ENCODE measurements around the gene RASD2. TPM values are rescaled to one million over a fixed set of nuclear protein-coding genes. Genes with fewer than 3 reads are reported as not detected.
"Not testable (repeated sequence)": the region's sequence is repeated elsewhere in the genome, so short reads cannot be mapped to it uniquely, and the experiment has no call there.

The RASD2 gene, protein sequence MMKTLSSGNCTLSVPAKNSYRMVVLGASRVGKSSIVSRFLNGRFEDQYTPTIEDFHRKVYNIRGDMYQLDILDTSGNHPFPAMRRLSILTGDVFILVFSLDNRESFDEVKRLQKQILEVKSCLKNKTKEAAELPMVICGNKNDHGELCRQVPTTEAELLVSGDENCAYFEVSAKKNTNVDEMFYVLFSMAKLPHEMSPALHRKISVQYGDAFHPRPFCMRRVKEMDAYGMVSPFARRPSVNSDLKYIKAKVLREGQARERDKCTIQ
- polyA plus RNA-seq (2012; ENCODE audit: low read depth, missing spikeins), result 0.03 TPM

DNA sequence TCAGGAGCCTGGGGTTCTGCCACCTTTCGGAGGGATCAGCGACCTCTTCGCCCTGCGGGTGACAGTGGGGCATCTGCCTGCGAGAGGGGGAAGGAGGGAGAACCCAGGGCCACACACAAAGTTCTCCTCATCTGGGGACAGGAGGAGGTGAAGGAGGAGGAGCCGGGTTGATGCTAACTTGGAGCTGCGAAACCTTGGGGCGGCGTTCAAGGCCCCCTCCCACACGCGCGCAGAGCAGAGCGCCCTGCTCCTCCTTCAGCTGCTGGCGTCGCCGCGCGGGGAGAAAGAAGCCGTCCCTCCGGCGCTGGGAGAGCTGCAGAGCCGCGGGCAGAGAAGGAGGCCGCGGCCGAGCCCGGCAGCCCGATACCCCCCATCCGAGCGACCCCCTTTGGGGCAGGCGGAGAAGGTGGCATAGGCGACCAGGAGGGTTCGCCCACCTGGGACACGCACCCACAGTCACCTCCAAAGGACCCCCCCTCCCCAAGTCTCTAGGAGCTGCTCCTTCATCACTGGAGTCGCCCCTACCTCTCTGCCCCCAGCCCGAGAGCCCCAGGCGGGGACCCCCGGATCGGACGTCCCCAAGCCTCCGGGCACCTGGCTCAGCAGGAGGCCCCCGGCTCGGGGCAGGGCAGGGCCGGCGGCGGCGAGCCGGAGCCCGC lies at the start of gene RASD2:
TSS of gene RASD2 (plus strand) at position 237 of the 659 bp plus-strand sequence. CDS start 5,979 bp downstream, outside the sequence.
- peak; percentile 45 for DNase-seq (ENCODE audit: insufficient read length, low spot score)
- TF ChIP-seq TAF1 (IDR thresholded peaks at IDR 0.05; ENCODE audit: low read depth, low read length) (no peak), PAX5 (IDR thresholded peaks at IDR 0.05; ENCODE audit: insufficient read depth, low read length, severe bottlenecking) (no peak), SPI1 (IDR thresholded peaks at IDR 0.05; ENCODE audit: low read depth, low read length) (no peak)
- no peak for FAIRE-seq

DNA sequence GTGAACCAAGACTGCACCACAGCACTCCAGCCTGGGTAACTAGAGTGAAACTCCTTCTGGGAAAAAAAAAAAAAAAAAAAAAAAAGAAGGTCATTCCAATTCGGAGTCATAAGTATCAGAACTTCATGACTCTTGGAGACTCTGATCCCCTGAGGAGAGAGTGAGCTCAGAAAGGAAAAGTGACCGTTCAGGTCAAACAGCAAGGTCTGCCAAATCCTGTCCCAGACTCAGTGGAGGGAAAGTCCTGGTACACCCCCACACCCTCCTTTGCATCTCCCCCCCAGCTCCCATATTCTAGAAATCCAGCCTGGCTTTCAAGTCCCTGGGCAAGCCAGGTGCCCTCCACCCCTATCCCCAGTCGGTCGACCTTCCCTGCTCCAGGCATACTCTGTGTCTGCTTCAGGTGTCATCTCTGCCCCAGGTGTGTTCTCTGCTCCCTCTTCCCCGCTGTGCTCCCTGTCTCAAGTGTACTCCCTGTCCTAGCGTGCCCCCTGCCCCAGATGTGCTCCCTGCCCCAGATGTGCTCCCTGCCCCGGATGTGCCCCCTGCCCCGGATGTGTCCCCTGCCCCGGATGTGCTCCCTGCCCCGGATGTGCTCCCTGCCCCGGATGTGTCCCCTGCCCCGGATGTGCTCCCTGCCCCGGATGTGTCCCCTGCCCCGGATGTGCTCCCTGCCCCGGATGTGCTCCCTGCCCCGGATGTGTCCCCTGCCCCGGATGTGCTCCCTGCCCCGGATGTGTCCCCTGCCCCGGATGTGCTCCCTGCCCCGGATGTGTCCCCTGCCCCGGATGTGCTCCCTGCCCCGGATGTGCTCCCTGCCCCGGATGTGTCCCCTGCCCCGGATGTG lies 49.3 kb upstream of the RASD2 start:
- DNase-seq (ENCODE audit: insufficient read length, low spot score), result not testable (repeated sequence)

DNA sequence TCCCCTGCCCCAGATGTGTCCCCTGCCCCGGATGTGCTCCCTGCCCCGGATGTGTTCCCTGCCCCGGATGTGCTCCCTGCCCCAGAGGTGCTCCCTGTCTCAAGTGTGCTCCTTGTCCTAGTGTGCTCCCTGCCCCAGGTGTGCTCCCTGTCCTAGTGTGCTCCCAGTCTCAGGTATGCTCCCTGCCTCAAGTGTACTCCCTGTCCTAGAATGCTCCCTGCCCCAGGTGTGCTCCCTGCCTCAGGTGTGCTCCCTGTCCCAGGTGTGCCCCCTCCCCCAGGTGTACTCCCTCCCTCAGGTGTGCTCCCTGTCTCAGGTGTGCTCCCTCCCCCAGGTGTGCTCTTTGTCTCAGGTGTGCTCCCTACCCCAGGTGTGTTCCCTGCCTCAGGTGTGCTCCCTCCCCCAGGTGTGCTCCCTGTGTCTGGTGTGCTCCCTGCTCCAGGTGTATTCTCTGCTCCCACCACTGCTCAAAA lies 48.7 kb upstream of the RASD2 start:
- DNase-seq (ENCODE audit: insufficient read length, low spot score), result no peak
- FAIRE-seq, result no peak
- TF ChIP-seq POLR2AphosphoS5 (IDR thresholded peaks at IDR 0.05; ENCODE audit: low read depth, low read length) (no peak), TAF1 (IDR thresholded peaks at IDR 0.05; ENCODE audit: low read depth, low read length) (no peak), POLR2A (IDR thresholded peaks at IDR 0.05; ENCODE audit: low read depth, low read length) (no peak), PAX5 (IDR thresholded peaks at IDR 0.05; ENCODE audit: insufficient read depth, low read length, severe bottlenecking) (no peak), POU2F2 (IDR thresholded peaks at IDR 0.05; ENCODE audit: low read depth, low read length) (no peak), SPI1 (IDR thresholded peaks at IDR 0.05; ENCODE audit: low read depth, low read length) (no peak)

More for the DNA sequence above, 49.3 kb upstream of the RASD2 start:
- FAIRE-seq, result not testable (repeated sequence)

DNA sequence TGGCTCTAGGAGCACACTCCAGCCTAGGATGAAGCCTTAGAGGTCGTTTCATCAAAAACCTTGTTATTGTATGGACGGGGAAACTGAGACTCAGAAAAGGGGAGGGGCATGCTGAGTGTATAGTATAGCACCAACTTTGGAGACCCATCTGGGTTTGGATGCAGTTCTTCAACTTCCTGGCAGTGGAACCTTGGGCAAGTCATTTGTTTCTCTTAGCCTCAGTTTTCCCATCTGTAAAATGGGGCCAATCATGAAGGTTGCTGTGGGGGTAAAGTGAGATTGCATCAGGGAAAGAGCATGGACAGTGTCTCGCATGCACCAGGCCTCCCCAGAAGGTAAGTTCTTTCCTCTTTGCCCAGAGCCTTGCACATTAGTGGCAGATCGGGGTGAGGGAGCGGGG lies 47.6 kb upstream of the RASD2 start:
- FAIRE-seq (no peak), DNase-seq (ENCODE audit: insufficient read length, low spot score) (no peak)
- TF ChIP-seq POLR2AphosphoS5 (IDR thresholded peaks at IDR 0.05; ENCODE audit: low read depth, low read length), result no peak

DNA sequence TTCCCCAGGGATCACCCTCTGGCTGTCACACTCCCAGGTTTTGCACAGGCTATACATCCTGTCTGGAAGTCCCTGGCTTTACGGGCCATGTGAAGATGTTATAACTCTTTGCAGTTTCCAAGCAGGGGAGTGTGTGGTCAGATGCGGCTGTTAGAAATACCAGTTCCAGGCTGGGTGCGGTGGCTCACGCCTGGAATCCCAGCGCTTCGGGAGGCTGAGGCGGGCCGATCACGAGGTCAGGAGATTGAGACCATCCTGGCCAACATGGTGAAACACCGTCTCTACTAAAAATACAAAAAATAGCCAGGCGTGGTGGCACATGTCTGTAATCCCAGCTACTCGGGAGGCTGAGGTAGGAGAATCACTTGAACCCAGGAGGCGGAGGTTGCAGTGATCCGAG lies 44.9 kb upstream of the RASD2 start:
- FAIRE-seq; DNase-seq (ENCODE audit: insufficient read length, low spot score): not testable (repeated sequence)

DNA sequence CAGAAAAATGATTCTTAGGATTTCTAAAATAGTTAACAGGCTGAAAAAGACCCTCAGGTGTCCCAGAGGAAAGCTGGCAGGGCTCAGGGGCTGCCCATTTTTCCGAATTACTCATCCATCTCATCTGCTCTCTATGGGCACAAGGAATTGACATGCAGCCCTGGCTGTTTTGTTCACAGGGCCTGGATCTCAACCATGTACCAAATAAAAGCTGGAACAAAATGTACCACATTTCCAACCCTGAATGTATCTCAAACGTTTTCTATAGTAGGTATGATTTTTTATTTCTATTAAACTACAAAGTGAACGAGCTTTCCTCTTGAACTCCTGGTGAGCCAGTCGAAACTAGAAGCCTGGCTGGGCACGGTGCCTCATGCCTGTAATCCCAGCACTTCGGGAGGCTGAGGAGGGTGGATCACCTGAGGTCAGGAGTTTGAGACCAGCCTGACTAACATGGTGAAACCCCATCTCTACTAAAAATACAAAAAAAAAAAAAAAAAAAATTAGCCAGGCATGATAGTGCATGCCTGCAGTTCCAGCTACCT lies 43.8 kb upstream of the RASD2 start:
- DNase-seq (ENCODE audit: insufficient read length, low spot score), result no peak
- TF ChIP-seq SPI1 (IDR thresholded peaks at IDR 0.05; ENCODE audit: low read depth, low read length) (no peak), POLR2A (IDR thresholded peaks at IDR 0.05; ENCODE audit: low read depth, low read length) (no peak), POU2F2 (IDR thresholded peaks at IDR 0.05; ENCODE audit: low read depth, low read length) (no peak), POLR2AphosphoS5 (IDR thresholded peaks at IDR 0.05; ENCODE audit: low read depth, low read length) (no peak), PAX5 (IDR thresholded peaks at IDR 0.05; ENCODE audit: insufficient read depth, low read length, severe bottlenecking) (no peak), TAF1 (IDR thresholded peaks at IDR 0.05; ENCODE audit: low read depth, low read length) (no peak)
- no peak for FAIRE-seq

DNA sequence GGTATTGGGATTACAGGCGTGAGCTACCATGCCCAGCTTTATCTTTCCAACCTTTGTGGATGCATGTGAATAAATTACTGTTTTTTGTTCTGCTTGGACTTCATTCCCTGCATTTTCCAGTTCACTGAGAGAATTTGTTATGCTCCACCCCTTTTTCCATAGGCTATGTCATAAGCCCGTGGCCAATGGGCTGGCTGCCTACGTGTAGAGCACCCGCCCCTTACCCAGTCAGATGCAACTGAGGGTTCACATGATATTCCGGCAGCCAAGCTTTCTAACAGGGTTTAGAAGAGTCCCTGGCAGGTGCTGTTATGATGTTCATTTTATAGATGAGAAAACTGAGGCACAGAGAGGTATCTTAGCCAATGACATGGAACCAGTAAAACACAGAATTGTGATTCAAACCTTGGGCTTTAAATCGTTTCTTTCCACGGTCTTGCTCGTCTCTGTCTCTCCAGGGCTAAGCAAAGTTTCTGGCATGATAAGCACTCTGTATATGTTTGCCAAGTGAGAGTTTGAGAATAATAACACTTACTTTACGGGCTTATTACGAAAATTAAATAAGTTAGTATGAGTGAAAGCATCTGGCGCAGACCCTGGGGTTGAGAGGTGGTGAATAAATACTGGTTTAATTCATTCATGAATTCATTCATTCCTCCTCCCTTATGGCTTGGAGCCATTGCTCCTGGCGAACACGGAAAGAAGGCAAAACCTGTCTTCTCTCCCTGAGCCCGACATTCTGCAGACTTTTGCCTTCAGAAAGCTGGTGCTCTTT lies 42.4 kb upstream of the RASD2 start:
- no peak for DNase-seq (ENCODE audit: insufficient read length, low spot score)
- FAIRE-seq, result no peak
- TF ChIP-seq POU2F2 (IDR thresholded peaks at IDR 0.05; ENCODE audit: low read depth, low read length), result no peak
- no peak for TF ChIP-seq TAF1 (IDR thresholded peaks at IDR 0.05; ENCODE audit: low read depth, low read length)
- TF ChIP-seq SPI1 (IDR thresholded peaks at IDR 0.05; ENCODE audit: low read depth, low read length), result no peak
- TF ChIP-seq POLR2A (IDR thresholded peaks at IDR 0.05; ENCODE audit: low read depth, low read length), result no peak
- TF ChIP-seq PAX5 (IDR thresholded peaks at IDR 0.05; ENCODE audit: insufficient read depth, low read length, severe bottlenecking), result no peak
- TF ChIP-seq POLR2AphosphoS5 (IDR thresholded peaks at IDR 0.05; ENCODE audit: low read depth, low read length), result no peak

DNA sequence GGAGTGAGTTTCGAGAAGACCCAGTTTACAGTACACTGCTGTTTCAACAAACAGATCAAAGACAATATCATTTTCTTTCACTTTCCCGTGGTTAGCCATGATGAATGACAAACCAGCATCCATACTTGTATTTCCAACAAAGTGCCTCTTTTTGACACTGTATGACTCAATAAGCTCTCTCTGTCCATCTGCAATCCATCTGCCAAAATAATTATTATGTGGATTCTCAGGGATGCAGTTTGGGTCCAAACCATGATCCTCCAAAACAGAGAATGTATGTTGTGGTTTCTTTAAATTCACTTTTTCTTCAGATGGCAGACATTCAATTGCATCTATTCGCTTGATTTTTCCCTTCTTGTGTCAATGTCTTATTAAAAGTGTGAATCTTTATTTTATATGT lies 37.8 kb upstream of the RASD2 start:
- no peak for TF ChIP-seq PAX5 (IDR thresholded peaks at IDR 0.05; ENCODE audit: insufficient read depth, low read length, severe bottlenecking)
- TF ChIP-seq SPI1 (IDR thresholded peaks at IDR 0.05; ENCODE audit: low read depth, low read length), result no peak
- TF ChIP-seq POLR2A (IDR thresholded peaks at IDR 0.05; ENCODE audit: low read depth, low read length), result no peak
- no peak for TF ChIP-seq POLR2AphosphoS5 (IDR thresholded peaks at IDR 0.05; ENCODE audit: low read depth, low read length)
- TF ChIP-seq POU2F2 (IDR thresholded peaks at IDR 0.05; ENCODE audit: low read depth, low read length), result no peak
- TF ChIP-seq TAF1 (IDR thresholded peaks at IDR 0.05; ENCODE audit: low read depth, low read length), result no peak
- FAIRE-seq, result no peak
- no peak for DNase-seq (ENCODE audit: insufficient read length, low spot score)

DNA sequence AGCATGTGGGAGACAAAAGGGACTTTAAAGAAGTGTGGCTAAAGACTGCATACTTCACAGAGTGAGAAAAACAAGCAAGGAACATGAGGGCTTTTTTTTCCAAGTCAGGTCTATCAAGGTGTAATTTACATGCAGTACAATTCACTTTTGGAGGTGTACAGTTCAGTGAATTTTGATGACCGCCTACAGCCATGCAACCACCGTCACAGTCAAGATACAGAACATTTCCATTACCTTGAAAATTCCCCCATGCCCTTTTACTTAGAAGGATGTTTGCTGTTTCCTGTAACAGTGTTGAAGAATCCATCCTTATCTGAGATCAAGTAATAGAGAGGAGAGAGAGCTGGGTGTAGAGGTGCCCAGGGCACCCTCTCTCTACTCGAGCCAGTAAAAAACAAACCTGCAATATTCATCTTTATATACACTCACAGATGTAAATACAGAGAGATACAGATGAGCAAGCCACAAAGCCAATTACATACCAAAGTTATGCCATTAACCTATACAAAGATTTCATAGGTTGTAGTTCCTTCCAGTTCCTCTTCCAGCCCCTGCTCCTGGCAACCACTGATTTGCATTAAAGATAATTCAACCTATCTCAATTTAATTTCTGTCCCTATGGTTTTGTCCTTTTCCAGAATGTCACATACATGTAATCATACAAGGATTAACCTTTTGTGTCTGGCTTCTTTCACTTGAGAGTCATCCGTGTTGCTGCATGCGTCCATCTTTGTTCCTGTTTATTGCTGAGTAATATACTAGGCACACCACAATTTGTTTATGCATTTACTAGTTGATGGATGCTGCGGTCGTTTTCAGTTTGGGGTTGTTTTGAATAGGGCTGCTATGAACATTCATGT lies 35.0 kb upstream of the RASD2 start:
- TF ChIP-seq PAX5 (IDR thresholded peaks at IDR 0.05; ENCODE audit: insufficient read depth, low read length, severe bottlenecking) (no peak), POLR2A (IDR thresholded peaks at IDR 0.05; ENCODE audit: low read depth, low read length) (no peak), SPI1 (IDR thresholded peaks at IDR 0.05; ENCODE audit: low read depth, low read length) (peak; percentile 60; the same call in 1 of the 2 replicates), POLR2AphosphoS5 (IDR thresholded peaks at IDR 0.05; ENCODE audit: low read depth, low read length) (no peak), POU2F2 (IDR thresholded peaks at IDR 0.05; ENCODE audit: low read depth, low read length) (peak; percentile 92), TAF1 (IDR thresholded peaks at IDR 0.05; ENCODE audit: low read depth, low read length) (no peak)
- DNase-seq (ENCODE audit: insufficient read length, low spot score), result no peak
- peak; percentile 79 for FAIRE-seq
